HG03025 (cell line): ENCODE data around the gene NPRL2.
"Not testable (repeated sequence)": the region's sequence is repeated elsewhere in the genome, so short reads cannot be mapped to it uniquely, and the experiment has no call there.

Source experiments
- ATAC-seq: cut with Tn5 transposase; IDR thresholded peaks from one replicate; pipeline ENCODE4 v1.9.1; 2021; ENCODE audit warnings: mild to moderate bottlenecking, moderate library complexity; ENCODE audit not compliant: unreplicated experiment, low FRiP score

The NPRL2 gene

GRCh38 chr3:50318163-50318562, 32.4 kb downstream of the NPRL2 start:
- no peak for ATAC-seq

GRCh38 chr3:50317300-50317699, 33.3 kb downstream of the NPRL2 start:
- ATAC-seq = no peak

GRCh38 chr3:50316657-50317242, 33.8 kb downstream of the NPRL2 start:
- ATAC-seq = no peak

- ATAC-seq = no peak
These were observed 35.8 kb downstream of the NPRL2 start for GRCh38 chr3:50314816-50315215.

GRCh38 chr3:50314342-50314741, 36.2 kb downstream of the NPRL2 start:
- no peak for ATAC-seq

GRCh38 chr3:50312041-50312440, 38.5 kb downstream of the NPRL2 start:
- not testable (repeated sequence) for ATAC-seq

GRCh38 chr3:50304601-50305000, 46.0 kb downstream of the NPRL2 start:
- ATAC-seq = no peak

GRCh38 chr3:50303013-50303815, 47.4 kb downstream of the NPRL2 start, which contains the start of gene HYAL1:
TSS of gene HYAL1 (minus strand) at chr3:50303574. CDS start at chr3:50302956, 618 bp downstream.
- ATAC-seq = no peak

GRCh38 chr3:50302095-50303012, 48.2 kb downstream of the NPRL2 start:
- no peak for ATAC-seq

GRCh38 chr3:50300681-50301254, 49.8 kb downstream of the NPRL2 start:
- no peak for ATAC-seq

- no peak for ATAC-seq
These were observed 50.5 kb downstream of the NPRL2 start for GRCh38 chr3:50299929-50300680.

GRCh38 chr3:50299638-50299928, 51.0 kb downstream of the NPRL2 start:
- ATAC-seq = no peak

- peak; percentile 76 for ATAC-seq
These were observed 51.5 kb downstream of the NPRL2 start, which contains the start of the genes HYAL3 and NAA80 for GRCh38 chr3:50298836-50299637. TSS of gene HYAL3 (minus strand) at chr3:50299405. CDS start at chr3:50295602, 3,803 bp downstream. TSS of gene NAA80 (minus strand) at chr3:50299405. CDS start at chr3:50297463, 1,942 bp downstream.

- ATAC-seq = no peak
These were observed 52.5 kb downstream of the NPRL2 start for GRCh38 chr3:50297896-50298725.

- no peak for ATAC-seq
These were observed 53.2 kb downstream of the NPRL2 start for GRCh38 chr3:50297384-50297775.
